Stimulated activated CD4-positive, alpha-beta T cell treated with anti-CD3 and anti-CD28 coated beads, Interleukin-4, amount 100 ng/mL, for 48 hours (primary cell): ENCODE measurements around the gene MYL4.
"Not testable (repeated sequence)": the region's sequence is repeated elsewhere in the genome, so short reads cannot be mapped to it uniquely, and the experiment has no call there.

Source experiments
- DNase-seq, 2 donors: peaks; one replicate each; pipeline ENCODE4 v3.0.0-alpha.2; 2020; ENCODE audit warnings: low read depth in 2 of 2

The MYL4 gene

DNA sequence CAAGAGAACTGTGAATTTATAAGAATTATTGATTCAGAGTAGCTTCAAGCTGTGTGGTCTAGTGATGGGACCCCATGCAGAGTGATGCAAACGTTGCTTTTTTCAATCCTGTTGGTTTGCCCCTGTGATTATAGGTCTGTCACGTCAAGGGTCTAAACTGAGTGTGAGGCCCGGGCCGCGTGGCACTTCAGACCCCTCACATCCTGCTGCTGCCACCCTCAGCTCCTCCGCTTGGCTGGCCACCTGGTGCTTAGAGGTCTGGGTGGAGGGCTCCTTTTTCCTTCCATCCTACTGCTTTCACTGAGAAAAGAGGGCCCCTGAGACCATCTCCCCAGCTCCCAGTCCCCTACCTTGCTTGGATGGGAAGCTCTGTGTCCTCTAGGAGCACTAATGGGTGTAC, 12.0 kb downstream of the MYL4 start:
- no peak for DNase-seq

- DNase-seq: no peak
Observed at GRCh38 chr17:47222047-47222446, 12.9 kb downstream of the MYL4 start.

GRCh38 chr17:47223007-47223406, 13.9 kb downstream of the MYL4 start:
- no peak for DNase-seq

GRCh38 chr17:47223460-47223859, 14.3 kb downstream of the MYL4 start:
- DNase-seq: no peak

DNA sequence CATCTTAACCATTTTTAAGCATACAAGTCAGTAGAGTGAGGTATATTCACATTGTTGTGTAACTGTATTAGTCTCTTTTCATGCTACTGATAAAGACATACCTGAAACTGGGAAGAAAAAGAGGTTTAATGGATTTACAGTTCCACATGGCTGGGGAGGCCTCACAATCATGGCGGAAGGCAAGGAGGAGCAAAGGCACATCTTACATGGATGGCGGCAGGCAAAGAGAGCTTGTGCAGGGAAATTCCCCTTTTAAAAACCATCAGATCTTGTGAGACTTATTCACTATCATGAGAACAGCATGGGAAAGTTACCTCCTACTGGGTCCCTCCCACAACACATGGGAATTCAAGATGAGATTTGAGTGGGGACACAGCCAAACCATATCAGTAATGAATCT, 14.9 kb downstream of the MYL4 start:
- not testable (repeated sequence) for DNase-seq

GRCh38 chr17:47224966-47225365, 15.8 kb downstream of the MYL4 start:
- DNase-seq: no peak

GRCh38 chr17:47225436-47225858, 16.3 kb downstream of the MYL4 start:
- no peak for DNase-seq

DNA sequence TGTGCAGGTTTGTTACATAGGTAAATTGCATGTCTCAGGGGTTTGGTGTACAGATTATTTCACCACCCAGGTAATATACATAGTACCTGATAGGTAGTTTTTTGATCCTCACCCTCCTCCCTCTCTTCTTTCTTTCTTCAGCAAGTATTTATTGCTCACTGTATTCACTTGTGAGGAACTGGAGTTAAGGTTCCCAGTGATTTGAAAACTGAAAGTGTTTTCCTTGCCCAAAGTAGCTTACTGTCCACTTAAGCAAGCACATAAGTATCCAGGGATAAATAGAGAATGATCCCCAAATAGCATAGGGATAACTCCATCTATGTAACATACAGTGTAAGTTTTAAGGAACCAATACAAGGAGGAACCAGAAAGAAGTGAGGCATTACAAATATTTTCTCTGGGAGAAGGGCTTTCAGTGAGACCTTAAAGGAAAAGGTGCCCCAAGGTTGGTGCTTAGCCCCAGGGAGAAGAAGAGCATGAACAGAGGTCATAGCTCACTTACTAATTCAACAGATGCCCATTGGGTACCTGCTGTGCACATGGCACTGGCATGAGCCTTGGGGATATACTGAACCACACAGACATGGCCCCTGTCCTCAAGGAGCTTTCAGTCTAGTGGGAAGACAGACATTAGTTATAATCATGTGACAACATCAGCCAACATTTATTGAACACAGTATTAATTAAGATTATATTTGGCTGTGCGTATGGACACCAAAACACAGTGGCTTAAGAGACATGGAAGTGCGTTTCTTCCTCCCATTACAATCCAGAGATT, 17.0 kb downstream of the MYL4 start:
- DNase-seq: no peak

GRCh38 chr17:47227862-47228261, 18.7 kb downstream of the MYL4 start:
- DNase-seq: no peak

GRCh38 chr17:47229535-47230443, 20.6 kb downstream of the MYL4 start:
- DNase-seq: peak; percentile 57 to 68

DNA sequence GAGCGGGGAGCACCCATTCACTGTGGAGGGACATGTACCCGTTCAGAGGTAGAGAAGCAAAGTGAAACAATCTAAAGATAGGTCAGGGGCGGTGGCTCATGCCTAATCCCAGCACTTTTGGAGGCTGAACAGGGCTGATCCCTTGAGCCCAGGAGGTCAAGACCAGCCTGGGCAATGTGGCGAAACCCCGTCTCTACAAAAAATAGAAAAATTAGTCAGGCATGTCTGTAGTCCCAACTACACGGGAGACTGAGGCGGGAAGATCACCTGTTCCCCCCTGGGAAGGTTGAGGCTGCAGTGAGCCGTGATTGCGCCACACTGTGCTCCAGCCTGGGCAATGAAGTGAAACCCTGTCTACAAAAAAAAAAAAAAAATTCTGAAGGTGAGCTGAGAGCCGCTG, 21.7 kb downstream of the MYL4 start:
- DNase-seq: no peak

DNA sequence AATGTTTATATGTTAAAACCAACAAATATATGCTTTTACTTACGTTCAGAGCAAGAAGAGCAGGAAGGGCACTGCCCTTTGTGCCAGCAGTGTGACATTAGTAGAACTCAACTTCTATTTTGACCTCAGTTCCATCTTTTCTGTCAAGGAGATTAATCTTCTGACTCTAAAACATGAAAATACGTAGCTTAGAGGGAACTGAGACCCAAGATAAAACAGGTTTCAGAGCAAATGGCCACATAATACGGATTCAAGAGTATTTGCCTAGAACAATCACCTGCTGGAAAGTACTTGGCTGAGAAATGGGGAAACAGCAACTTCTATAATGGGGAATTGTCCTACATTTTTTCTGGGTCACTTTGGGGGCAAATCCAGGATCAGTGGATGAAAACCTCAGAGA, 22.2 kb downstream of the MYL4 start:
- no peak for DNase-seq

DNA sequence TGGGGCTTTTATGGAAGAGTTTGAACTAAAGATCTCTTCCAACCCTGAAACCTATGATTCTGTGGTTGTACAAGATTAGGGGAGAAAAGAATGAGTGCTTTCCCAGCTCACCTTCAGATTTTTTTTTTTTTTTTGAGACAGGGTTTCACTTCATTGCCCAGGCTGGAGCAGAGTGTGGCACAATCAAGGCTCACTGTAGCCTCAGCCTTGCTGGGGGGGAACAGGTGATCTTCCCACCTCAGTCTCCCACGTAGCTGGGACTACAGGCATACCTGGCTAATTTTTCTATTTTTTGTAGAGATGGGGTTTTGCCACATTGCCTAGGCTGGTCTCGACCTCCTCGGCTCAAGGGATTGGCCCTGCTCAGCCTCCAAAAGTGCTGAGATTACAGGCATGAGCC, 22.7 kb downstream of the MYL4 start:
- DNase-seq: no peak

GRCh38 chr17:47232465-47232864, 23.3 kb downstream of the MYL4 start:
- DNase-seq: no peak

DNA sequence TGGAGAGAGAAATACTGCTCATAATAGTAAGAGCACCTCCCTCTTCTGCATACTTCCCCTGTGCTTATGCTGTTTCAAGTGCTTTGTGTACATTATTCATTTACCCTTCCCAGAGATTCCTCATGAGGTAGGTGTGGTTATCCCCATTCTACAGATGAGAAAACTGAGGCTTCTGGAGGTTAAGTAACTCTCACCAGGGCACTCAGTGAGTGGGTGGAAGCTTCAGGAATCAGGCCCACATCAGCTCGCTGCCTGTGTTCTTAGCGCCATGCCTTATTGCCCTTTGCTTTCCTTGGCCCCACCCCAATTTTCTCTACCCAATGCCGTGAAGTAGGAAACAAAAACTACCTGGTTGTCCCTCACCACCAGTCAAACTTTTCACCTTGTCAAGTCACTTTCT, 26.4 kb downstream of the MYL4 start:
- no peak for DNase-seq

DNA sequence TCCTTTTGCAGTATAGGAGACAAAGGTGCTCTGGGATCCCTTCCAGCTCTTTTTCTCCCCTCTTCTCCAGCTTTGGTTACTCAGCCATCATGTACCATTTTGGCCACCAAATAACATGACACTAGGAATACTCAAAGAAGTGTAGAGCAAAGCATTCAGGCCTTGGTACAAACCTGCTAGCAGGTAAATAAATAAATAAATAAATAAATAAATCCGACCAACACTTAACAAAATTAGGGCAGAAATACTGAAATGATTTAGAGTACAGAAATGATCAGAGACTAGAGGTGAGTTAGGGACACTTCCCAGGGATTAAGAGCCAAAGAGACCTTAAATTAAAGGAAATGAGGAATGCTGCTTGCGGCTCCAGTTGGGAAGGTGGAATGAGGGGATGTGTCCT, 26.8 kb downstream of the MYL4 start:
- DNase-seq: no peak

DNA sequence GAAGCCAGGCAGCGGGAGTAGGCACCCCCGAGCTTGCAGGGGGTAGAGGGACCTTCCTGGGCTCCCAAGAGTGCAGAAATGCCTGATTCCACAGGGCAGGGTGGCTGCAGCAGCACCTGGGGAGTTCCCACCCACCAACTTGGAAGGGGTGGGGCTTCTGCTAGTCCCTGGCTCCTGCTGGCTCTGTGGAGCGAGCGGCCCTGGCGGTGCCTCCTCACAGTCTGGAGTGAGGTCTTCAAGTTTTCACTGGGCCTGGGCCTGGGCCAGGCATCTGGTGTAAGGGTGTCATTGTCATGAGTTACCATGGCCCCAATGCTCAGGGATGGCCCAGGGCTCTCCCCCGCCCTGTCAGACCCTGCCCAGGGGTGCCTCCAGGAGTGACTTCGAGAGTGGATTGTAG, 28.7 kb downstream of the MYL4 start:
- DNase-seq: no peak

- DNase-seq: no peak
Observed at GRCh38 chr17:47238321-47239010, 29.3 kb downstream of the MYL4 start.

DNA sequence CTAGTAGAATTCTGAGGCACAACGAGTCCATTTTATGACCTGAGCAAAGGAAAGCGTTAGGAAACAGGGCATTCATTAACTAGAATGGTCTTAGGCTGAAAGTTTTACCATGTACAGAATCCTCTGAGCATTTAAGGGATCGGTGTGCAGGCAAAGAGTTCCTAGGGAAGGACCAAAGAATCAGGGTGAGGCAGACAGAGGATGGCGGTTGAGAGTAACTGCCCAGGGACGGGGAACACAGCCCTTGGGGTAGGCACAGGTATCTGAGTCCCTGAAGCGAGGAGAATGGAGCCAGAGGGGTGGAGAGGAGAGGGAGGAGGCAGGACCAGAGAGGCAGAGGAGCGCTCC, 30.4 kb downstream of the MYL4 start:
- no peak for DNase-seq

GRCh38 chr17:47239967-47240651, 31.0 kb downstream of the MYL4 start:
- no peak for DNase-seq

GRCh38 chr17:47240806-47241205, 31.7 kb downstream of the MYL4 start:
- no peak for DNase-seq

- DNase-seq: no peak
Observed at GRCh38 chr17:47242648-47243047, 33.5 kb downstream of the MYL4 start.
